OCI-LY3 (cell line): ENCODE results near the gene PIK3IP1.

Experiments used
- H2AFZ ChIP-seq: fragments of 200-600, 300-600 bp; shearing (Covaris generic); 2 replicates; pipeline ENCODE4 v1.6.0; 2014; ENCODE audit warnings: antibody characterized with exemption, low read depth, low read length
- H3K27ac ChIP-seq: fragments of 200-600, 300-600 bp; sonication (generic); 2 replicates; pipeline ENCODE4 v1.5.1; 2014; ENCODE audit warnings: mild to moderate bottlenecking, low read length, moderate library complexity, mixed read lengths
- H3K27me3 ChIP-seq: fragments of 200-600, 300-600 bp; sonication (generic); 2 replicates; pipeline ENCODE4 v1.6.1; 2014; ENCODE audit warnings: low read depth, low read length, mixed read lengths
- H3K36me3 ChIP-seq: fragments of 200-600, 300-600 bp; sonication (generic); replicated peaks from 2 replicates; pipeline ENCODE3; 2014; ENCODE audit warnings: low read depth, low read length, mixed read lengths
- H3K4me1 ChIP-seq: fragments of 300-600, 200-600 bp; sonication (generic); 2 replicates; pipeline ENCODE4 v1.6.1; 2014; ENCODE audit warnings: low read length, mixed read lengths
- H3K4me2 ChIP-seq: fragments of 200-600, 300-600 bp; sonication (generic); 2 replicates; pipeline ENCODE4 v1.6.1; 2014; ENCODE audit warnings: low read length, mixed read lengths
- H3K4me3 ChIP-seq: fragments of 300-600, 200-600 bp; sonication (generic); 2 replicates; pipeline ENCODE4 v1.5.1; 2014; ENCODE audit warnings: antibody characterized with exemption, mild to moderate bottlenecking, low read length, moderate library complexity
- H3K79me2 ChIP-seq: fragments of 300-600, 200-600 bp; shearing (Covaris generic); 2 replicates; pipeline ENCODE4 v1.6.1; 2014; ENCODE audit warnings: mild to moderate bottlenecking, low read length, mixed read lengths
- H3K9ac ChIP-seq: fragments of 300-600, 200-600 bp; shearing (Covaris generic); 2 replicates; pipeline ENCODE4 v1.6.0; 2014; ENCODE audit warnings: mild to moderate bottlenecking, low read length, moderate library complexity
- H3K9me3 ChIP-seq: fragments of 200-600, 300-600 bp; shearing (Covaris generic); 2 replicates; pipeline ENCODE4 v1.6.1; 2014; ENCODE audit warnings: low read length, mixed read lengths; ENCODE audit not compliant: insufficient read depth
- H4K20me1 ChIP-seq: fragments of 200-600, 300-600 bp; sonication (generic); 2 replicates; pipeline ENCODE4 v1.6.1; 2016; ENCODE audit warnings: low read length, mixed read lengths; ENCODE audit not compliant: insufficient read depth
- CTCF ChIP-seq: fragments of 200-600, 300-600 bp; sonication (generic); IDR thresholded peaks from 2 replicates; pipeline ENCODE4 v1.5.1; 2014; ENCODE audit warnings: antibody characterized with exemption, low read length, low read depth
- EZH2phosphoT487 ChIP-seq: fragments of 200-600 bp; shearing (Covaris generic); IDR thresholded peaks from 2 replicates; pipeline ENCODE4 v1.6.1; 2018; ENCODE audit warnings: antibody characterized with exemption, mixed run types, low read depth

The PIK3IP1 gene

GRCh38 chr22:31305194-31305593 lies 12.9 kb upstream of the PIK3IP1 start:
- Histone ChIP-seq H3K9ac (no peak overlapping the region), H3K4me1 (no peaks in the 10 kb centered on the region), H3K4me3 (no peak overlapping the region), H3K27me3 (peaks cover 31% of the 10 kb centered on the region), H4K20me1 (no peaks in the 10 kb centered on the region), H3K9me3 (no peaks in the 10 kb centered on the region), H2AFZ (no peak overlapping the region), H3K79me2 (no peaks in the 10 kb centered on the region), H3K4me2 (no peak overlapping the region), H3K36me3 (no peaks in the 10 kb centered on the region), H3K27ac (no peak overlapping the region)
- TF ChIP-seq CTCF (no peak), EZH2phosphoT487 (no peak)

GRCh38 chr22:31302537-31302936 lies 10.2 kb upstream of the PIK3IP1 start:
- no peak overlapping the region for H3K4me3 ChIP-seq
- H3K9me3 ChIP-seq = no peaks in the 10 kb centered on the region
- no peak overlapping the region for H3K4me2 ChIP-seq
- no peaks in the 10 kb centered on the region for H3K79me2 ChIP-seq
- H3K9ac ChIP-seq = no peak overlapping the region
- no peaks in the 10 kb centered on the region for H4K20me1 ChIP-seq
- no peak for TF ChIP-seq EZH2phosphoT487
- TF ChIP-seq CTCF = no peak
- no peak overlapping the region for H2AFZ ChIP-seq
- H3K4me1 ChIP-seq = no peaks in the 10 kb centered on the region
- H3K27ac ChIP-seq = no peak overlapping the region
- H3K27me3 ChIP-seq = peaks cover 43% of the 10 kb centered on the region
- H3K36me3 ChIP-seq = no peaks in the 10 kb centered on the region

- Histone ChIP-seq H3K9ac (no peak overlapping the region), H3K36me3 (no peaks in the 10 kb centered on the region), H3K27me3 (peaks cover 45% of the 10 kb centered on the region), H4K20me1 (no peaks in the 10 kb centered on the region), H3K4me2 (no peak overlapping the region), H2AFZ (no peak overlapping the region), H3K4me3 (no peak overlapping the region), H3K9me3 (no peaks in the 10 kb centered on the region), H3K4me1 (no peaks in the 10 kb centered on the region), H3K27ac (no peak overlapping the region), H3K79me2 (no peaks in the 10 kb centered on the region)
- TF ChIP-seq CTCF = no peak
- TF ChIP-seq EZH2phosphoT487 = no peak
These were observed 9.7 kb upstream of the PIK3IP1 start for GRCh38 chr22:31302006-31302405.

- Histone ChIP-seq H3K9ac (no peak overlapping the region), H3K79me2 (no peaks in the 10 kb centered on the region), H4K20me1 (no peaks in the 10 kb centered on the region), H3K27ac (no peak overlapping the region), H2AFZ (no peak overlapping the region), H3K4me1 (peaks cover 8% of the 10 kb centered on the region), H3K4me2 (no peak overlapping the region), H3K36me3 (no peaks in the 10 kb centered on the region), H3K4me3 (no peak overlapping the region), H3K9me3 (no peaks in the 10 kb centered on the region), H3K27me3 (peaks cover 53% of the 10 kb centered on the region)
- TF ChIP-seq CTCF = no peak
- no peak for TF ChIP-seq EZH2phosphoT487
These were observed 8.6 kb upstream of the PIK3IP1 start for GRCh38 chr22:31300896-31301295.
